B cell (primary cell): ENCODE results near the gene ZNF784. TPM values are rescaled to one million over a fixed set of nuclear protein-coding genes. Genes with fewer than 3 reads are reported as not detected.

Source experiments
- ATAC-seq: fragments of 200-7000 bp; cut with Tn5 transposase; one replicate; pipeline ENCODE4 v1.10.0; 2021; ENCODE audit warnings: low read depth, mild to moderate bottlenecking, moderate number of reproducible peaks, moderate library complexity
- CTCF ChIA-PET: fragments of 350-600 bp; sonication (Branson Sonifier 250); formaldehyde crosslinking; loops from one replicate; lab custom pipeline; 2021; ENCODE audit warnings: antibody characterized with exemption, inconsistent platforms; lab: Charles Lee
- POLR2A ChIA-PET: fragments of 350-600 bp; sonication (Branson Sonifier 250); formaldehyde crosslinking; loops from one replicate; lab custom pipeline; 2021; ENCODE audit warnings: antibody characterized with exemption; lab: Charles Lee
- DNase-seq: peaks from one replicate; pipeline ENCODE4 v3.0.0; 2013
- H2AFZ ChIP-seq: 2 replicates; pipeline ENCODE4 v1.6.1; 2012; ENCODE audit warnings: mild to moderate bottlenecking, low read depth, low read length; ENCODE audit not compliant: insufficient read depth, poor library complexity, severe bottlenecking
- H3K27ac ChIP-seq, 2 donors: 1 replicate in 1 of 2; 2 replicates in 1 of 2; pipeline ENCODE4 v1.5.1; 2012 to 2013; ENCODE audit warnings: low read length in 2 of 2, mild to moderate bottlenecking in 2 of 2, moderate library complexity in 1 of 2
- H3K27me3 ChIP-seq, 4 experiments: fragments of 200-600 bp in 1 of 4; sonication (generic) in 1 of 4; replicated peaks in 1 of 4; 1 replicate in 2 of 4; 2 replicates in 2 of 4; pipeline versions ENCODE4 v1.6.1 to v1.7.0; 2013 to 2016; ENCODE audit warnings: low read length in 3 of 4, mild to moderate bottlenecking in 2 of 4, mixed read lengths in 1 of 4, moderate library complexity in 1 of 4; ENCODE audit not compliant: insufficient read depth in 4 of 4, control insufficient read depth in 3 of 4; ENCODE audit errors: control extremely low read depth in 1 of 4
- H3K36me3 ChIP-seq, 2 experiments: replicated peaks in 1 of 2; 1 replicate in 1 of 2; 2 replicates in 1 of 2; pipeline versions ENCODE4 v1.6.1 to v1.7.1; 2013; ENCODE audit warnings: low read length in 1 of 2; ENCODE audit not compliant: insufficient read depth in 2 of 2, control insufficient read depth in 1 of 2; ENCODE audit errors: control extremely low read depth in 1 of 2, extremely low read depth in 1 of 2
- H3K4me1 ChIP-seq, 2 donors: fragments of 200-600 bp in 1 of 2; sonication (generic) in 1 of 2; 1 replicate in 1 of 2; 2 replicates in 1 of 2; pipeline versions ENCODE4 v1.5.1 to v1.6.1; 2013 to 2017; ENCODE audit warnings: low read length in 2 of 2; ENCODE audit not compliant: control insufficient read depth in 2 of 2, insufficient read depth in 2 of 2
- H3K4me2 ChIP-seq: replicated peaks from 2 replicates; pipeline ENCODE3; 2012; ENCODE audit warnings: mild to moderate bottlenecking, low read depth, low read length; ENCODE audit not compliant: poor library complexity, severe bottlenecking
- H3K4me3 ChIP-seq, 5 experiments: fragments of 200-600 bp in 1 of 5; sonication (generic) in 1 of 5; 1 replicate in 3 of 5; 2 replicates in 2 of 5; pipeline versions ENCODE4 v1.5.1 to v1.7.0; 2011 to 2016; ENCODE audit warnings: low read length in 4 of 5, mild to moderate bottlenecking in 4 of 5, low read depth in 2 of 5, control low read depth in 1 of 5, moderate library complexity in 1 of 5; ENCODE audit not compliant: insufficient read depth in 1 of 5; ENCODE audit errors: control extremely low read depth in 1 of 5, extremely low read depth in 1 of 5
- H3K79me2 ChIP-seq: fragments of 200-600 bp; sonication (generic); one replicate; pipeline ENCODE4 v1.6.0; 2016; ENCODE audit warnings: low read length; ENCODE audit not compliant: control insufficient read depth, insufficient read depth
- H3K9ac ChIP-seq: fragments of 200-600 bp; sonication (generic); 2 replicates; pipeline ENCODE4 v1.6.1; 2017; ENCODE audit warnings: mild to moderate bottlenecking, low read length, moderate library complexity
- H3K9me3 ChIP-seq, 3 donors: one replicate each; pipeline versions ENCODE4 v1.6.1 to v1.7.1; 2013; ENCODE audit warnings: low read length in 2 of 3; ENCODE audit not compliant: control insufficient read depth in 2 of 3, insufficient read depth in 1 of 3; ENCODE audit errors: control extremely low read depth in 1 of 3
- H4K20me1 ChIP-seq: 2 replicates; pipeline ENCODE4 v1.6.0; 2012; ENCODE audit warnings: mild to moderate bottlenecking, low read length; ENCODE audit not compliant: insufficient read depth, control insufficient read depth, poor library complexity, severe bottlenecking
- H3K27ac Mint-ChIP-seq: one replicate; pipeline ENCODE4 v1.8.0; 2021; ENCODE audit warnings: mixed read lengths
- H3K27me3 Mint-ChIP-seq: one replicate; pipeline ENCODE4 v1.8.0; 2021; ENCODE audit warnings: mixed read lengths
- H3K4me1 Mint-ChIP-seq: one replicate; pipeline ENCODE4 v1.8.0; 2021; ENCODE audit warnings: mixed read lengths
- H3K4me3 Mint-ChIP-seq: one replicate; pipeline ENCODE4 v1.8.0; 2021; ENCODE audit warnings: mixed read lengths
- H3K9me3 Mint-ChIP-seq: one replicate; pipeline ENCODE4 v1.8.0; 2022; ENCODE audit warnings: mixed read lengths; ENCODE audit not compliant: insufficient read depth
- CTCF ChIP-seq: fragments of 200-600 bp; IDR thresholded peaks from one replicate; pipeline ENCODE4 v1.8.0; 2022; ENCODE audit warnings: antibody characterized with exemption, mild to moderate bottlenecking
- EZH2 ChIP-seq: IDR thresholded peaks from 2 replicates; pipeline ENCODE4 v1.6.1; 2012; ENCODE audit warnings: borderline replicate concordance, low read depth, mild to moderate bottlenecking, moderate library complexity, low read length; ENCODE audit not compliant: insufficient read depth, poor library complexity, severe bottlenecking
- WGBS: methylation state at CpG from one replicate; pipeline ENCODE4 v1.1.5; 2013; ENCODE audit warnings: missing lambda C conversion rate; ENCODE audit not compliant: insufficient coverage; 5-methylcytosine and 5-hydroxymethylcytosine counted together
- intact Hi-C: fragments of 100-400 bp; cut with micrococcal nuclease; formaldehyde crosslinking; loops from one replicate; pipeline ENCODE4 v1.10.0; 2022
- polyA plus RNA-seq: library from polyadenylated mRNA; depleted of rRNA; stranded (reverse); fragments of >200 nt; gene quantifications from 2 replicates; pipeline ENCODE4 v1.2.3, GENCODE V29; 2012
- total RNA-seq, 2 donors: library from RNA; stranded (reverse); fragments of 120-200 nt in 1 of 2; gene quantifications; 1 replicate in 1 of 2; 2 replicates in 1 of 2; pipeline versions ENCODE4 v1.2.3 to v1.2.4, GENCODE V29; 2013 to 2022

ZNF784 gene
- total and polyA plus RNA-seq, 2 donors (not counting 1 experiment from before 2014, with no cell fraction given): 9.2 to 9.7 TPM

- peak overlapping the region; percentile 54 to 80 for H3K27ac ChIP-seq
- DNase-seq: peak; percentile 47
- peaks cover 17 to 21% of the 10 kb centered on the region in 2 donors for H3K4me1 ChIP-seq
- H3K27ac Mint-ChIP-seq: peak overlapping the region; percentile 68
- peaks cover 28% of the 10 kb centered on the region for H3K4me1 Mint-ChIP-seq
- no peaks in the 10 kb centered on the region for H3K36me3 ChIP-seq
- H3K9ac ChIP-seq: peak overlapping the region; percentile 80
- H3K4me2 ChIP-seq: peak overlapping the region; percentile 93
- TF ChIP-seq EZH2 (no peak), CTCF (no peak)
- no peaks in the 10 kb centered on the region for H4K20me1 ChIP-seq
- ATAC-seq: peak; percentile 39
- peak overlapping the region; percentile 96 for H2AFZ ChIP-seq
- intact Hi-C loops: loop anchor here (2.0 kb wide), 1 partner anchor 19 kb away; the partner anchor contains the start of gene FIZ1
- no peaks in the 10 kb centered on the region for H3K9me3 Mint-ChIP-seq
- H3K4me3 Mint-ChIP-seq: peak overlapping the region; percentile 83
- H3K27me3 ChIP-seq: no peaks in the 10 kb centered on the region
- no peaks in the 10 kb centered on the region for H3K27me3 Mint-ChIP-seq
- peaks cover 0 to 9% (median 0%) of the 10 kb centered on the region in 3 donors for H3K9me3 ChIP-seq
- WGBS: 18% methylated on average over 19 of the region's 20 CpGs
- POLR2A ChIA-PET: interaction anchor here (0.6 to 1.9 kb wide), 4 partner anchors 14 to 26 kb away, joined by 3 to 8 read pairs (median 5); partner anchors contain the start of genes FIZ1 and ZNF865
- H3K4me3 ChIP-seq: peak overlapping the region in 4 of 5 experiments; percentile 59 to 78 (median 72)
- CTCF ChIA-PET: interaction anchor here (1.4 kb wide), 1 partner anchor 53 kb away, joined by 7 read pairs; no protein-coding TSS in a partner anchor
- H3K79me2 ChIP-seq: no peaks in the 10 kb centered on the region
Measured at GRCh38 chr19:55579766-55580621, 44.4 kb downstream of the ZNF784 start.
